AG04449 (cell line): ENCODE results near the gene UCKL1.
"Not testable (repeated sequence)": the region's sequence is repeated elsewhere in the genome, so short reads cannot be mapped to it uniquely, and the experiment has no call there.

Source experiments
- CTCF ChIA-PET: fragments of 350-600 bp; formaldehyde crosslinking; extraction: SDS; loops from one replicate; lab custom pipeline; 2021; ENCODE audit warnings: antibody characterized with exemption; lab: Yijun Ruan, JAX
- POLR2A ChIA-PET: fragments of 400-600, 350-600 bp; formaldehyde crosslinking; extraction: SDS; loops from one replicate; lab custom pipeline; 2020; ENCODE audit warnings: antibody characterized with exemption, inconsistent platforms; lab: Yijun Ruan, JAX
- DNase-seq: peaks from one replicate; pipeline ENCODE4 v3.0.0-alpha.2; 2010; ENCODE audit warnings: low read depth, low spot score
- H3K4me3 ChIP-seq: 2 replicates; pipeline ENCODE4 v1.5.1; 2011; ENCODE audit warnings: low read depth, mild to moderate bottlenecking, control low read depth, low read length
- TF ChIP-seq, protein P1 (sequence below): IDR thresholded peaks from one replicate; pipeline ENCODE4 v1.5.1; 2011; ENCODE audit warnings: mild to moderate bottlenecking, moderate library complexity, low read length, control low read depth, inconsistent platforms; ENCODE audit not compliant: insufficient read depth; ENCODE audit errors: missing control alignments

The UCKL1 gene

DNA sequence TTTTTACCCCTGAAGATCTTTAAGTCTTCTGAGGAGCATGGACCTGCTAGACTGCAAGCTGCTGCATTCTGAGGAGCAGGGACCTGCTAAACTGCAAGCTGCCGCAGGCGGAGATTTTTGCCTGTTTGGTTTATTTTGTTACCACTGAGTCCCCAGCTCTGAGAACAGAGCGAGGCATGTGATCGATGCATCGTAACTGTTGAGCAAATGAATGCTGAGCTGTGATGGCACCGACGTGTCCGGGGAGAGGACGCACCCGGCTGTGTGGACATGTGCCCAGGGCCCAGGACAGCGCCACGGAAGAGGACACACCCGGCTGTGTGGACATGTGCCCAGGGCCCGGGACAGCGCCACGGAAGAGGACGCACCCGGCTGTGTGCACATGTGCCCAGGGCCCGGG is 37.1 kb downstream of the UCKL1 start:
- TF ChIP-seq, protein P1, sequence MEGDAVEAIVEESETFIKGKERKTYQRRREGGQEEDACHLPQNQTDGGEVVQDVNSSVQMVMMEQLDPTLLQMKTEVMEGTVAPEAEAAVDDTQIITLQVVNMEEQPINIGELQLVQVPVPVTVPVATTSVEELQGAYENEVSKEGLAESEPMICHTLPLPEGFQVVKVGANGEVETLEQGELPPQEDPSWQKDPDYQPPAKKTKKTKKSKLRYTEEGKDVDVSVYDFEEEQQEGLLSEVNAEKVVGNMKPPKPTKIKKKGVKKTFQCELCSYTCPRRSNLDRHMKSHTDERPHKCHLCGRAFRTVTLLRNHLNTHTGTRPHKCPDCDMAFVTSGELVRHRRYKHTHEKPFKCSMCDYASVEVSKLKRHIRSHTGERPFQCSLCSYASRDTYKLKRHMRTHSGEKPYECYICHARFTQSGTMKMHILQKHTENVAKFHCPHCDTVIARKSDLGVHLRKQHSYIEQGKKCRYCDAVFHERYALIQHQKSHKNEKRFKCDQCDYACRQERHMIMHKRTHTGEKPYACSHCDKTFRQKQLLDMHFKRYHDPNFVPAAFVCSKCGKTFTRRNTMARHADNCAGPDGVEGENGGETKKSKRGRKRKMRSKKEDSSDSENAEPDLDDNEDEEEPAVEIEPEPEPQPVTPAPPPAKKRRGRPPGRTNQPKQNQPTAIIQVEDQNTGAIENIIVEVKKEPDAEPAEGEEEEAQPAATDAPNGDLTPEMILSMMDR, result no peak
- CTCF ChIA-PET, result interaction anchor here (0.9 to 1.7 kb wide), 2 partner anchors 10 to 381 kb away, joined by 3 to 9 read pairs; no protein-coding TSS in a partner anchor
- no peak overlapping the region for H3K4me3 ChIP-seq
- POLR2A ChIA-PET, result no interaction called here
- no peak for DNase-seq

DNA sequence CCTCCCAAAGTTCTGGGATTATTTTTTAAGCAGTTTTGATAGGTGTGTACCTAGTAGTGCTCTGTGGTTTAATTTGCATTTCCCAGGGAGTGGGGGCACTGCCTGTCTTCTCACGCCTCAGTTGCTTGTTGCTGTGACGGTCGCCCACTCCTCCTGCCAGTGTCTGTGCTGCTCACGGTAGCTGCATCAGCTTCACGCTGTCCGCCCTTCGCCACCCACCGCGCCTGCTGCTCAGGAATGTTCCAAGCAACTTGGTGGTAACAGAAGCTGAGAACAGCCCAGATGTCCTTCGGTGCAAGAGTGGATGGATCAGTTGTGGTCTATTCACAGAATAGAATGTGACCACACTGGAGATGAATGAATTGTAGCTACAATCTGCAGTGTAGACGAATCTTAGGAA is 38.4 kb downstream of the UCKL1 start:
- TF ChIP-seq, protein P1, result no peak
- CTCF ChIA-PET, result interaction anchor here (1.0 to 1.7 kb wide), 2 partner anchors 8 to 63 kb away, joined by 4 to 9 read pairs; partner anchors contain the start of gene PRPF6
- POLR2A ChIA-PET, result no interaction called here
- H3K4me3 ChIP-seq, result no peak overlapping the region
- DNase-seq, result no peak

DNA sequence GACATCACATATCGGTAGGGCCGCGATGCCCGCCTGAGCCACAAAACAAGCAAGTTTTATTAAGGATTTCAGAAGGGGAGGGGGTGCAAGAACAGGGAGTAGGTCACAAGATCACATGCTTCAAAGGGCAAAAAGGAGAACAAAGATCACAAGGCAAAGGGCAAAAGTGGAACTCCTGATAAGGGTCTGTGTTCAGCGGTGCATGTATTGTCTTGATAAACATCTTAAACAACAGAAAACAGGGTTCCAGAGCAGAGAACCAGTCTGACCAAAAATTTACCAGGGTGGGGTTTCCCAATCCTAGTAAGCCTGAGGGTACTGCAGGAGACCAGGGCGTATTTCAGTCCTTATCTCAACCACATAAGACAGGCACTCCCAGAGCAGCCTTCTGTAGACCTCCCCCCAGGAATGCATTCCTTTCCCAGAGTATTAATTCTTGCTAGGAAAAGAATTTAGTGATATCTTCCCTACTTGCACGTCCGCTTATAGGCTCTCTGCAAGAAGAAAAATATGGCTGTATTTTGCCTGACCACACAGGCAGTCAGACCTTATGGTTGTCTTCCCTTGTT is 39.8 kb downstream of the UCKL1 start:
- POLR2A ChIA-PET, H3K4me3 ChIP-seq, DNase-seq, CTCF ChIA-PET: not testable (repeated sequence)

DNA sequence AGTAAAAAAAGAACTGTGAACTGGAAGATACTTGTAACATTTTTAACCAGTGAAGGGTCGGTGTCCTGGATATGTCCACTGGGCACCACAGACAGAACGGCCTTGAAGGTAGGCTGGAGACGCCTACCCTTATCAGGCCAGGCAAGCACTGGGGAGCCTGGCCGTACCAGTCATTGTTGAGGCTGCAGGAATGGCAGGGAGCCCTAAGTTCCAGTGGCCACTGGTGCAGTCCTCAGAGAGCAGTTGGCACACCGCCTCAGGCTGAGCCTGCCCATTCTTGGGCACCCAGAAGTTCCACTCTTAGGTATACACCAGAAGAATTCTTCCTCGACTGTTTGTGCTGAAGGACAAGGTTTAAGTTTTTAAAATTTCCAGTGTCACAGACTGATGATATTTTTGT is 40.7 kb downstream of the UCKL1 start:
- POLR2A ChIA-PET, result no interaction called here
- no peak overlapping the region for H3K4me3 ChIP-seq
- CTCF ChIA-PET, result interaction anchor here (0.8 to 1.5 kb wide), 4 partner anchors 11 to 151 kb away, joined by 3 to 5 read pairs (median 4); partner anchors contain the start of gene PRPF6
- DNase-seq, result no peak
- TF ChIP-seq, protein P1, result no peak

DNA sequence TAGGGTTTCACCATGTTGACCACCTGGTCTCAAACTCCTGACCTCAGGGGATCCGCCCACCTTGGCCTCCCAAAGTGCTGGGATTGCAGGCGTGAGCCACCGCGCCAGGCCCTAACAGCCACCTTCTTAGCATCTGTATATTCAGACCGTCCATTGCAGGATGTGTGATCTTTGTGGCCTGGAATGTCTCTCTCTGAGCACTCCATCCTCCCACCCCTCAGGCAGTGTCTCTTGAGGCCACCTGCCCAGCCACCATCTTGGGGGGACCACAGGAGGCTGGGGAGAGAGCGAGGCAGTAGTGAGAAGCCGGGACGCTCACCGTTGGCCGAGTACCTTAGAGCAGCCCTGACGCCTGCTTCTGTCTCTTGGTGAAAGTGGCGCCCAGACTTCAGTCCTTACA is 42.4 kb downstream of the UCKL1 start:
- ChIA-PET CTCF (interaction anchor here (1.5 kb wide), 1 partner anchor 149 kb away, joined by 3 read pairs; no protein-coding TSS in a partner anchor), POLR2A (no interaction called here)
- no peak for DNase-seq
- no peak overlapping the region for H3K4me3 ChIP-seq
- TF ChIP-seq, protein P1, result no peak

DNA sequence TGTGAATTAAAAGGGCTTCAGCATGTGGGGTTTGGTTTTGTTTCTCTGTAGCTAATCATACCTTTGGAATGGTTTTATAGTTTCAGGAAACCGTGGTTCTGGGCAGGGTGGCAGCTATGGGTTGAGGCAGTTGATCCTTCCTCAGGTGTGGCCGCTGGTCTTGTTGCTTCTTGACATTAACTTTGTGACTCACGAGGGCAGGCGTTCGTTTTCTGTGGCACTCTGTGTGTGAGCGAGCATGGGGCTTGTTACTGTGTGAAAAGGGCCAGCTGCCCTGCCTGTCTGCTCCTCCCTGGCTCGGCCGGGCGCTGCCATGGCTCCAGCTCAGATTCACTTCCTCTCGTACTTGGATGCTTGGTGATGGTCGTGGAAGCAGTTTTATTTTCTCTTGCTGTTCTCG is 45.0 kb downstream of the UCKL1 start:
- ChIA-PET POLR2A (interaction anchor here (1.2 kb wide), 1 partner anchor 46 kb away, joined by 3 read pairs; the partner anchor contains the start of gene TPD52L2), CTCF (interaction anchor here (1.3 to 2.1 kb wide), 4 partner anchors 15 to 125 kb away, joined by 3 to 6 read pairs (median 3); no protein-coding TSS in a partner anchor)
- no peak for DNase-seq
- no peak overlapping the region for H3K4me3 ChIP-seq
- TF ChIP-seq, protein P1, result no peak
